GM12878 (cell line): Measurements from ENCODE around the gene MFN2.

Experiments used
- EP300 ChIP-seq, 2 experiments: fragments of 150-350 bp in 1 of 2; IDR thresholded peaks; 2 replicates each; pipeline ENCODE4 v1.6.1; 2011 to 2012; ENCODE audit warnings: low read depth in 2 of 2, low read length in 2 of 2, borderline replicate concordance in 1 of 2, improper control_type of control experiment in 1 of 2, inconsistent platforms in 1 of 2; ENCODE audit not compliant: control insufficient read depth in 1 of 2
- IRF3 ChIP-seq: fragments of 450-650 bp; IDR thresholded peaks from 2 replicates; pipeline ENCODE4 v1.6.1; 2014; ENCODE audit warnings: mild to moderate bottlenecking
- ZBTB11 ChIP-seq: fragments of 450-650 bp; formaldehyde crosslinking; IDR thresholded peaks from 2 replicates; pipeline ENCODE4 v1.5.0; 2022; ENCODE audit warnings: mild to moderate bottlenecking, missing genetic modification characterization

GRCh38 chr1:11963622-11964021 is 16.6 kb upstream of the MFN2 start:
- no peak for TF ChIP-seq IRF3
- no peak for TF ChIP-seq ZBTB11 (CRISPR knock-in tag)
- TF ChIP-seq EP300 (IDR thresholded peaks at IDR 0.05; ENCODE audit: borderline replicate concordance in 1 of 2, control insufficient read depth in 1 of 2, low read depth in 2 of 2, low read length in 2 of 2), result no peak
